22Rv1 (cell line): ENCODE measurements around the gene TTYH2.

Experiments
- ZFX ChIP-seq: fragments of 450-650 bp; IDR thresholded peaks from 2 replicates; pipeline ENCODE4 v1.6.1; 2017; ENCODE audit warnings: antibody characterized with exemption, borderline replicate concordance
- TF ChIP-seq, protein P1 (sequence below): fragments of 450-650 bp; IDR thresholded peaks from 2 replicates; pipeline ENCODE4 v1.5.1; 2017; ENCODE audit warnings: mild to moderate bottlenecking

DNA sequence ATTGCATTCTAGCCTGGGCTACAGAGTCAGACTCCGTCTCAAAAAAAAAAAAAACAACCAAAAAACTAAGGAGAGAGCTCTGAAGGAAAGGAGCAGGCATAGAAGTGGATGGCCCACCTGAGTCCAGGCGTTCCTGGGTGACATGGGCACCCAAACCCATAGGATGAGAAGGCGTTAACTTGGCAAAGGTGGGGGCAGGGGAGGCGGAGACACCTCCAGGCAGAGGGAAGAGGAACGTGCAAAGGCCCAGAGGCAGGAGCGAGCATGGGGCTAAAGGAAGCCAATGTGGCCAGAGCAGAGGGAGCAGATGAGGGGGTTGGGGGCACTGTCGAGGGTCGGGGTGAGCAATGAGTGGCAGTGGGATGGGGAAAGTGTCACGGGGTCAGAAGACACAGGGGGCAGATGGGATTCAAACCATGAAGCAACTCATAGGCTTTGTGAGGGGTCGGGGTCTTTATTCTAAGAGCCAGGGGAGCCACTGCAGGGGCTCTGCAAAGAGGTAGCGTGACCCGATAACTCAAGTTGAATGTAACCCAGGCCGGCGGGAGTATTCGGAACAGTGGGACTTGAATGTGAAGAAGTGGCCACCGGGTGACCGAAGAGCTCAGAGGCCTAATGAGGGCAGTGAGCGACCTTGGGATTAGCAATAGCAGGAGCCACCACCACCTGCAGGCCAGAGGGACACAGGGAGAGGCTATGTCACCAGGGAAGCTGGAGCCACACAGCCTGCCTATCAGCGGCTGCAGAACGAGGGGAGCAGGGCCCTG, 11.8 kb downstream of the TTYH2 start:
- TF ChIP-seq, protein P1, sequence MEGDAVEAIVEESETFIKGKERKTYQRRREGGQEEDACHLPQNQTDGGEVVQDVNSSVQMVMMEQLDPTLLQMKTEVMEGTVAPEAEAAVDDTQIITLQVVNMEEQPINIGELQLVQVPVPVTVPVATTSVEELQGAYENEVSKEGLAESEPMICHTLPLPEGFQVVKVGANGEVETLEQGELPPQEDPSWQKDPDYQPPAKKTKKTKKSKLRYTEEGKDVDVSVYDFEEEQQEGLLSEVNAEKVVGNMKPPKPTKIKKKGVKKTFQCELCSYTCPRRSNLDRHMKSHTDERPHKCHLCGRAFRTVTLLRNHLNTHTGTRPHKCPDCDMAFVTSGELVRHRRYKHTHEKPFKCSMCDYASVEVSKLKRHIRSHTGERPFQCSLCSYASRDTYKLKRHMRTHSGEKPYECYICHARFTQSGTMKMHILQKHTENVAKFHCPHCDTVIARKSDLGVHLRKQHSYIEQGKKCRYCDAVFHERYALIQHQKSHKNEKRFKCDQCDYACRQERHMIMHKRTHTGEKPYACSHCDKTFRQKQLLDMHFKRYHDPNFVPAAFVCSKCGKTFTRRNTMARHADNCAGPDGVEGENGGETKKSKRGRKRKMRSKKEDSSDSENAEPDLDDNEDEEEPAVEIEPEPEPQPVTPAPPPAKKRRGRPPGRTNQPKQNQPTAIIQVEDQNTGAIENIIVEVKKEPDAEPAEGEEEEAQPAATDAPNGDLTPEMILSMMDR = no peak
- TF ChIP-seq ZFX = no peak
